ENCODE results near the gene FXYD6.

The FXYD6 gene

DNA sequence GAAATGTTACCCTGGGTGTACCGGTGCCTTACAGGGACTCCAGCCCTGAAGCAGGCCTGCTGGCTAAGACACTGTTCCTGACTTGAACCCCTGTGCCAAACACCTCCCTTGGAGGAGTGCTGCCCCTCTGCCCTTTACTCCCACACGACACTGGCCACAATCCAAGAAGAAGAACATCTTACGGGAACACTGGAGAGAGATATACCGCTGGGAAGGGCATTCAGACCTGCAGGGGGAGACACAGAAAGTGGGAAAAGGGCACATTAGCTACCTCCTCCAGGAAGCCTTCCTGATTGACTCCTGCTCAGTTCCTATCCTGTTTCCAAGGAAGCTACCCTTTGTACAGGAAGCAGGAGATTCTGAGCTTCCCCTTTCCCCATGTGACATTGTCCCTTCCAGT lies 34.1 kb upstream of the FXYD6 start:
- peaks cover 7% of the 10 kb centered on the region for H3K36me3 ChIP-seq (replicated peaks; ENCODE audit: low read depth, low read length)
- no peak overlapping the region for H3K27ac ChIP-seq (ENCODE audit: low read length)
- TF ChIP-seq EZH2phosphoT487 (IDR thresholded peaks at IDR 0.05; ENCODE audit: low read depth) (no peak), CTCF (IDR thresholded peaks at IDR 0.05; ENCODE audit: low read depth, low read length) (peak; percentile 30)
- no peaks in the 10 kb centered on the region for H3K27me3 ChIP-seq (ENCODE audit: low read depth, low read length)
- H3K9me3 ChIP-seq (ENCODE audit: insufficient read depth, low read length): no peaks in the 10 kb centered on the region
- no peak overlapping the region for H3K9ac ChIP-seq (ENCODE audit: low read length)
- no peaks in the 10 kb centered on the region for H4K20me1 ChIP-seq (ENCODE audit: insufficient read depth, low read length)
- H3K4me3 ChIP-seq (ENCODE audit: low read length): no peak overlapping the region
- H3K4me1 ChIP-seq (ENCODE audit: low read length): peaks cover 24% of the 10 kb centered on the region
- no peak overlapping the region for H3K4me2 ChIP-seq (ENCODE audit: low read length)
- H3K79me2 ChIP-seq (ENCODE audit: low read length): peaks cover 17% of the 10 kb centered on the region
- no peak overlapping the region for H2AFZ ChIP-seq (ENCODE audit: low read depth, low read length)

DNA sequence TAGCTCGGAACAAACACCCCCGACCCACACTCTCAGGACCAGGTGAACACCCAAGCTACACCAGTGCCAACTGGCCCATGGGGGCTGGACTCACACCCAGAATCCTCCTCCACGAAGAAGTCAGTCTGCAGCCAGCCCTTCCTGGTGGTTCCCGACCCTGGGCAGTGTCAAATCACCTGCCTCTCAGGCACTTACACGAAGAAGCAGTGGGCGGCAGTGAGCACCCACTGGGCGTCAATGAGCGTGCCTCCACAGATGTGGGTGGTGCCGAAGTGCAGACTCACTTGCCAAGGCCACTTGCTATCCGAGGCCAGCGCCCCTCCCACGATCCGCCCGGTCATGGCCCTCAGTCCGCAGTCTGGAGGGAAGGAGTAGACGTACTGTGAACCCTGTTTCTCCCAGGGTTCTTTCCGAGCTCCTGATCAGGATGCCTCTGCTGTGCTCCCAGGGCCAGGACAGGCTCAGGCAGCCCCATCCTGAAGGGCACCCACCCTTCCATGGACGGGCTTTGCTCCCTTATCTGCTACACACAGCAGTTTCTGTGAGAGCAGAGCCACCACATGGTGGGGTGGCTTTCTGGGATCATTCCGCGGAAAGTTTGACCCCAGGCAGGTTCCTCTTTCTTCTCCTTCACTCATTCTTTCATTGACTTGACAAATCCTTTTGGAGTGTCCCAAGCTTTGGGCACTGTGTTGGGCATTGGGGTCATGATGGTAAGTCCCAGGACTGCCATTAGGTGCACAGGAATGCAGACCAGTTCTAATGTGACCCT lies 33.3 kb upstream of the FXYD6 start:
- no peak overlapping the region for H3K9ac ChIP-seq (ENCODE audit: low read length)
- H3K27me3 ChIP-seq (ENCODE audit: low read depth, low read length): no peaks in the 10 kb centered on the region
- no peak overlapping the region for H2AFZ ChIP-seq (ENCODE audit: low read depth, low read length)
- no peak overlapping the region for H3K27ac ChIP-seq (ENCODE audit: low read length)
- H3K9me3 ChIP-seq (ENCODE audit: insufficient read depth, low read length): no peaks in the 10 kb centered on the region
- TF ChIP-seq CTCF (IDR thresholded peaks at IDR 0.05; ENCODE audit: low read depth, low read length): no peak
- no peak for TF ChIP-seq EZH2phosphoT487 (IDR thresholded peaks at IDR 0.05; ENCODE audit: low read depth)
- H3K4me1 ChIP-seq (ENCODE audit: low read length): peaks cover 26% of the 10 kb centered on the region
- peaks cover 17% of the 10 kb centered on the region for H3K79me2 ChIP-seq (ENCODE audit: low read length)
- peaks cover 7% of the 10 kb centered on the region for H3K36me3 ChIP-seq (replicated peaks; ENCODE audit: low read depth, low read length)
- no peak overlapping the region for H3K4me3 ChIP-seq (ENCODE audit: low read length)
- H3K4me2 ChIP-seq (ENCODE audit: low read length): no peak overlapping the region
- no peaks in the 10 kb centered on the region for H4K20me1 ChIP-seq (ENCODE audit: insufficient read depth, low read length)

DNA sequence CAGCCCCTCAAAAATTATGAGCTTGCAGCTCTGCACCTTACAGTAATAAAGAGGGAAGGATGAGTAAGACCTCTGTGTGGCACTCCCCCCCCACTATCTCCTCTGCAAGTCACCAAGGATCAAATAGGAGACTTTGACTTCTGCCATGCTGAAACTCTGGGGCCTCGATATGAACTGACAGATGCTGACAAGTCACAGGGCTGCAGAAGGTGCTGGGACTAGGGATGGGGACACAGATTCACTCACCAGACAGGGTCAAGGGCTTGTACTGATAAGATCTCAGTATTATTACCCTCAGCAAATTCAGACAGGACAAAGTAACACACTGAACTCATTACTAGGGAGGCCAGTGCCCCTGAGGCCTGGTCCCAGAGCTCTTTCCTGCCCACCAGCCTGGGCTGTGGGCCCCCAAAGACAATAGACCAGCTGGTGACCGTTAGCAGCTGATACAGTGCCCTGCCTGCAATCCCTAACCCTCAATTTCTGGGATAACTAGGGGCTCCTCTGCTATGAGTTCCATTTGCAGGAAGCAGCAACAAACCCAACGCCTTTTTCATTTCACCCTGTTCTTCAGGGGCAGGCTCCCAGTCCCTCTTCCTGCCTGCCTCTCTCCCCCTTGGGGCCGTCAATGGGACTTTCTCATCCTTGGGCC lies 32.6 kb upstream of the FXYD6 start:
- Histone ChIP-seq H4K20me1 (ENCODE audit: insufficient read depth, low read length) (no peaks in the 10 kb centered on the region), H3K27me3 (ENCODE audit: low read depth, low read length) (no peaks in the 10 kb centered on the region), H3K79me2 (ENCODE audit: low read length) (peaks cover 17% of the 10 kb centered on the region), H3K4me3 (ENCODE audit: low read length) (peak overlapping the region; percentile 91), H3K4me1 (ENCODE audit: low read length) (peaks cover 30% of the 10 kb centered on the region), H3K4me2 (ENCODE audit: low read length) (peak overlapping the region; percentile 95), H3K36me3 (replicated peaks; ENCODE audit: low read depth, low read length) (peaks cover 7% of the 10 kb centered on the region), H3K9ac (ENCODE audit: low read length) (no peak overlapping the region), H3K27ac (ENCODE audit: low read length) (no peak overlapping the region), H2AFZ (ENCODE audit: low read depth, low read length) (no peak overlapping the region), H3K9me3 (ENCODE audit: insufficient read depth, low read length) (no peaks in the 10 kb centered on the region)
- no peak for TF ChIP-seq CTCF (IDR thresholded peaks at IDR 0.05; ENCODE audit: low read depth, low read length)
- no peak for TF ChIP-seq EZH2phosphoT487 (IDR thresholded peaks at IDR 0.05; ENCODE audit: low read depth)

DNA sequence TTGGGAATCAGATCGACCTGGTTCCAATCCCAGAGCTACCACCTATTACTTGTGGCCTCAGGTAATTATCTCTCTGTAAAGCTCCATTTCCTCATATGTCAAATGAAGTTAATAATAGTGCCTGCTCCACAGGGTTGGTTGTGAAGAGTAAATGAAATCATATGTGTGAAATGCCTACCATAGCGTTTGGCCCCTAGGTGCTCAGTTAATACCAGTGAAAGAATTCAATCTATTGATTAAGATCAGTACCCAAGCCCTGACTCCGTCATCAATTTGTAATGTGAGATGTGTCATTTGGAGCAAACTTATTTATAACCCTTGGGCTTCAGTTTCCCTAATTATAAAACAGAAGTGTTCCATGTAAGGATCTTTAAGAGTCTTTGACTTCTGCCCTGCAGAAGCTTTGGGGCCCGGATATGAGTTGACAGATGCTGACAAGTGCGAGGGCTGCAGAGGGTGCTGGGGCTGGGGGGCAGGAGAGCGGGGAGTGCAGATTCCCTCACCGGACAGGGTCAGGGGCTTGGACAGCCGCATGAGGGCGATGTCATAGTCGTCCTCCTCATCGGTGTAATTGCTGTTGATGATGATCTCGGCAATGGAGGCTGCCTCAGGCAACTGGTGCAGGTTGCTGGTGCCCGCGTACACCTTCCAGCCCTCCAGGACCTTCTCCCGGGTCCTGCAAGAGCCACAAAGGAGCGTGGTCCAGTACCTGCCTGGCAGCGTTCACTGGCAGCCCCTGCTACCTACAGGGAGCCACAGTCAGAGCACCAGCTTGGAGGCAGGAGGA lies 31.8 kb upstream of the FXYD6 start:
- peaks cover 17% of the 10 kb centered on the region for H3K79me2 ChIP-seq (ENCODE audit: low read length)
- H3K9ac ChIP-seq (ENCODE audit: low read length): peak overlapping the region; percentile 96
- peak overlapping the region; percentile 74 for H3K27ac ChIP-seq (ENCODE audit: low read length)
- peaks cover 7% of the 10 kb centered on the region for H3K36me3 ChIP-seq (replicated peaks; ENCODE audit: low read depth, low read length)
- H3K4me2 ChIP-seq (ENCODE audit: low read length): peak overlapping the region; percentile 95
- peaks cover 34% of the 10 kb centered on the region for H3K4me1 ChIP-seq (ENCODE audit: low read length)
- no peaks in the 10 kb centered on the region for H4K20me1 ChIP-seq (ENCODE audit: insufficient read depth, low read length)
- peak overlapping the region; percentile 91 for H3K4me3 ChIP-seq (ENCODE audit: low read length)
- TF ChIP-seq EZH2phosphoT487 (IDR thresholded peaks at IDR 0.05; ENCODE audit: low read depth) (no peak), CTCF (IDR thresholded peaks at IDR 0.05; ENCODE audit: low read depth, low read length) (no peak)
- H3K27me3 ChIP-seq (ENCODE audit: low read depth, low read length): no peaks in the 10 kb centered on the region
- no peaks in the 10 kb centered on the region for H3K9me3 ChIP-seq (ENCODE audit: insufficient read depth, low read length)
- H2AFZ ChIP-seq (ENCODE audit: low read depth, low read length): no peak overlapping the region

Measured in OCI-LY3 (cell line).